Endothelial cell of umbilical vein (primary cell): ENCODE data around the gene MTX1. TPM values are rescaled to one million over a fixed set of nuclear protein-coding genes. Genes with fewer than 3 reads are reported as not detected.

Experiments
- BruUV-seq: library from RNA; stranded (reverse); fragments of 400-500 nt; replicated peaks from 2 replicates; lab custom pipeline; 2021; lab: Mats Ljungman, UMichigan
- CTCF ChIA-PET: fragments of 300-600, 350-600 bp; sonication (Branson Sonifier 250); formaldehyde crosslinking; loops from one replicate; lab custom pipeline; 2021; ENCODE audit warnings: antibody characterized with exemption, inconsistent platforms; lab: Charles Lee
- POLR2A ChIA-PET: fragments of 300-600, 350-600 bp; sonication (Branson Sonifier 250); formaldehyde crosslinking; loops from one replicate; lab custom pipeline; 2021; ENCODE audit warnings: antibody characterized with exemption, inconsistent platforms; lab: Charles Lee
- DNase-seq: peaks from one replicate; pipeline ENCODE4 v3.0.0-alpha.2; 2011; ENCODE audit warnings: low read depth, low spot score
- FAIRE-seq: peaks from 2 replicates; lab custom pipeline; 2011; peaks lifted over from hg19 to GRCh38; lab: Jason Lieb, UNC
- H2AFZ ChIP-seq: 2 replicates; pipeline ENCODE4 v1.6.0; 2012; ENCODE audit warnings: low read depth, low read length, control low read depth, inconsistent platforms
- H3K27ac ChIP-seq: 2 replicates; pipeline ENCODE4 v1.5.1; 2011; ENCODE audit warnings: low read depth, mild to moderate bottlenecking, control low read depth, low read length, moderate library complexity; ENCODE audit not compliant: insufficient read depth
- H3K27me3 ChIP-seq, 2 experiments: 2 replicates each; pipeline versions ENCODE4 v1.6.0 to v1.6.1; 2011; ENCODE audit warnings: low read length in 2 of 2, mixed read lengths in 1 of 2; ENCODE audit not compliant: control insufficient read depth in 2 of 2, insufficient read depth in 2 of 2
- H3K36me3 ChIP-seq, 2 experiments: 2 replicates in 1 of 2; 3 replicates in 1 of 2; pipeline ENCODE4 v1.5.1; 2011; ENCODE audit warnings: low read length in 2 of 2, mild to moderate bottlenecking in 1 of 2, moderate library complexity in 1 of 2; ENCODE audit not compliant: control insufficient read depth in 2 of 2, insufficient read depth in 2 of 2; ENCODE audit errors: extremely low read depth in 1 of 2
- H3K4me1 ChIP-seq: 3 replicates; pipeline ENCODE4 v1.5.1; 2011; ENCODE audit warnings: mild to moderate bottlenecking, low read length; ENCODE audit not compliant: control insufficient read depth, insufficient read depth; ENCODE audit errors: extremely low read depth
- H3K4me2 ChIP-seq: 2 replicates; pipeline ENCODE4 v1.6.1; 2011; ENCODE audit warnings: low read length, control low read depth, mixed read lengths; ENCODE audit not compliant: insufficient read depth
- H3K4me3 ChIP-seq, 3 experiments: fragments of 200-600 bp in 1 of 3; sonication (generic), shearing (Covaris generic) in 1 of 3; replicated peaks in 1 of 3; 2 replicates each; pipeline ENCODE4 v1.5.1; 2011 to 2016; ENCODE audit warnings: control low read depth in 3 of 3, low read length in 3 of 3, mild to moderate bottlenecking in 2 of 3, inconsistent platforms in 1 of 3, low read depth in 1 of 3, moderate library complexity in 1 of 3; ENCODE audit not compliant: insufficient read depth in 1 of 3
- H3K79me2 ChIP-seq: 2 replicates; pipeline ENCODE4 v1.6.0; 2012; ENCODE audit warnings: low read length, inconsistent platforms; ENCODE audit not compliant: control insufficient read depth, insufficient read depth
- H3K9ac ChIP-seq: replicated peaks from 2 replicates; pipeline ENCODE3; 2011; ENCODE audit warnings: low read length, control low read depth; ENCODE audit not compliant: insufficient read depth; ENCODE audit errors: extremely low read depth
- H3K9me1 ChIP-seq: replicated peaks from 3 replicates; pipeline ENCODE4 v1.6.0; 2011; ENCODE audit warnings: mild to moderate bottlenecking, low read length; ENCODE audit not compliant: control insufficient read depth, insufficient read depth; ENCODE audit errors: extremely low read depth
- H3K9me3 ChIP-seq: replicated peaks from 2 replicates; pipeline ENCODE4 v1.5.1; 2012; ENCODE audit warnings: low read length, inconsistent platforms; ENCODE audit not compliant: control insufficient read depth, insufficient read depth
- H4K20me1 ChIP-seq: replicated peaks from 2 replicates; pipeline ENCODE3; 2011; ENCODE audit warnings: mild to moderate bottlenecking, low read length; ENCODE audit not compliant: control insufficient read depth, insufficient read depth; ENCODE audit errors: extremely low read depth
- CTCF ChIP-seq, 2 donors: IDR thresholded peaks; 1 replicate in 1 of 2; 2 replicates in 1 of 2; pipeline ENCODE4 v1.5.1; 2011; ENCODE audit warnings: low read length in 2 of 2, mild to moderate bottlenecking in 2 of 2, moderate library complexity in 2 of 2, control low read depth in 1 of 2, inconsistent platforms in 1 of 2, low read depth in 1 of 2; ENCODE audit not compliant: insufficient read depth in 1 of 2; ENCODE audit errors: extremely low read depth in 1 of 2
- EZH2 ChIP-seq: IDR thresholded peaks from 2 replicates; pipeline ENCODE4 v1.6.1; 2012; ENCODE audit warnings: borderline replicate concordance, low read depth, mild to moderate bottlenecking, moderate library complexity, low read length, inconsistent platforms; ENCODE audit not compliant: severe bottlenecking
- FOS ChIP-seq: IDR thresholded peaks from 2 replicates; pipeline ENCODE4 v1.6.1; 2011; ENCODE audit warnings: mild to moderate bottlenecking, low read length, moderate library complexity, borderline replicate concordance; ENCODE audit not compliant: insufficient read depth
- GATA2 ChIP-seq: IDR thresholded peaks from 2 replicates; pipeline ENCODE4 v1.7.0; 2011; ENCODE audit warnings: low read depth, mild to moderate bottlenecking, moderate library complexity, mixed read lengths, low read length; ENCODE audit not compliant: insufficient read length, insufficient read depth
- JUN ChIP-seq: IDR thresholded peaks from 2 replicates; pipeline ENCODE4 v1.6.1; 2011; ENCODE audit warnings: borderline replicate concordance, low read depth; ENCODE audit not compliant: insufficient read length, insufficient read depth
- MYC ChIP-seq: IDR thresholded peaks from one replicate; pipeline ENCODE4 v1.6.1; 2011; ENCODE audit warnings: mild to moderate bottlenecking, low read depth, low read length
- POLR2A ChIP-seq: IDR thresholded peaks from 2 replicates; pipeline ENCODE4 v1.6.1; 2012; ENCODE audit warnings: low read depth, mild to moderate bottlenecking, control low read depth, low read length
- POLR2AphosphoS5 ChIP-seq: IDR thresholded peaks from 2 replicates; pipeline ENCODE4 v1.6.1; 2012; ENCODE audit warnings: low read depth, mild to moderate bottlenecking, control low read depth, low read length, moderate library complexity; ENCODE audit not compliant: insufficient read depth
- dilution Hi-C: fragments of 300-500 bp; cut with MboI; formaldehyde crosslinking; loops from one replicate; pipeline ENCODE4 v1.15.0; 2019; ENCODE audit warnings: low sequenced_read_pairs; ENCODE audit not compliant: extremely low pct_ligation_motif_present
- intact Hi-C: fragments of 100-400 bp; cut with micrococcal nuclease; formaldehyde crosslinking; loops from one replicate; pipeline ENCODE4 v1.10.0; 2022
- polyA plus RNA-seq, 4 experiments: library from polyadenylated mRNA; depleted of rRNA in 3 of 4; stranded (reverse) in 3 of 4; unstranded in 1 of 4; fragments of >200 nt; gene quantifications; 2 replicates each; pipeline versions ENCODE4 v1.2.1 to v1.2.3, GENCODE V29; 2011 to 2012; ENCODE audit warnings: missing spikeins in 1 of 4
- total RNA-seq: library from RNA; stranded (reverse); gene quantifications from 2 replicates; pipeline ENCODE4 v1.2.3, GENCODE V29; 2021
- TF ChIP-seq, protein P1 (sequence below): IDR thresholded peaks from 2 replicates; pipeline ENCODE4 v1.6.1; 2011; ENCODE audit not compliant: insufficient read depth, insufficient read length

The MTX1 gene
- total and polyA plus RNA-seq, 2 donors (not counting 3 experiments of a cell fraction or from before 2014, with no cell fraction given): 53.0 to 109 TPM

DNA sequence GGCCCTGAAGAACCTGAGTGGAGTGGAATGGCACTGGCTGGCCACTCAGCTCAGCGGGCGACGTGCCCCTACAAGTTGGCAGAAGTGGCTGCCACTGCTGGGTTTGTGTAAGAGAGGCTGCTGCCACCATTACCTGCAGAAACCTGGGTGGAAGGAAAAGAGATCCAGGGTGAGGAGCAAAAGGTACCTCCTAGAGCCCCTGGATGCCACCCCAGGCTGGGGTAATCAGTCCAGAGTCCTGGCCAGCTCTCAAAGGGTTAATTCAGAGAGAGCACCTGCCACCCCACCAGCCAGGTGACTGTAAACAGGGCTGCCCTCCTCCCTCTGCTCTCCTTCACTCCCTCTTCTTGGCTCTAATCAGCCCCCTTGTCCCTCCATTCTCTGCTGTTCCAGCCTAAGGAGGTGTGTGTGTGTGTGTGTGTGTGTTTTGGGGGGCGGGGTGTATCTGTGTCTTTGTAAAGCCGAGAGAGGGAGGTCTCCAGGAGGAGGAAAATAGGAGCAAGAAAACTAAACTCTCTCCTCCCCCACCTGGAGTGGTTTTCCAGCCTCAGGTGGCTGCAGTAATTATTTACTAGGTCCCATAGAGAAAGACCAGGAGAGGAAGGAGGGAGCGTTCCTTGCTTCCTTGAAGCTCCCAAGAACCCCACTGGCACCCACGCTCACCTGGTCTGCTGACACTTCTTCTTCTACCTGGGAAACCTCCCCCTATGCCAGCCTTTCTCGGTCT is 22.3 kb upstream of the MTX1 start:
- Histone ChIP-seq H3K79me2 (no peaks in the 10 kb centered on the region), H3K9me1 (no peaks in the 10 kb centered on the region), H2AFZ (no peak overlapping the region), H3K27ac (no peak overlapping the region), H3K4me3 (no peak overlapping the region), H3K4me1 (no peaks in the 10 kb centered on the region), H3K36me3 (peaks cover 0 to 3% of the 10 kb centered on the region in 2 experiments), H4K20me1 (no peaks in the 10 kb centered on the region), H3K9ac (no peak overlapping the region), H3K4me2 (no peak overlapping the region), H3K27me3 (no peaks in the 10 kb centered on the region), H3K9me3 (no peaks in the 10 kb centered on the region)
- ChIA-PET POLR2A (no interaction called here), CTCF (interaction anchor here (1.0 to 1.7 kb wide), 3 partner anchors 13 to 21 kb away, joined by 3 to 7 read pairs (median 6); partner anchors contain the start of gene KRTCAP2)
- dilution Hi-C loops (no loop called here), intact Hi-C loops (no loop called here)
- no peak for DNase-seq
- TF ChIP-seq JUN (no peak), GATA2 (no peak), CTCF (IDR thresholded peaks at IDR 0.05; ENCODE audit: extremely low read depth in 1 of 2, insufficient read depth in 1 of 2, low read depth in 1 of 2, low read length in 2 of 2) (no peak), POLR2A (no peak), FOS (no peak), MYC (no peak), EZH2 (no peak), POLR2AphosphoS5 (no peak)
- TF ChIP-seq, protein P1, sequence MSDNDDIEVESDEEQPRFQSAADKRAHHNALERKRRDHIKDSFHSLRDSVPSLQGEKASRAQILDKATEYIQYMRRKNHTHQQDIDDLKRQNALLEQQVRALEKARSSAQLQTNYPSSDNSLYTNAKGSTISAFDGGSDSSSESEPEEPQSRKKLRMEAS: no peak
- BruUV-seq: no TSS peak
- no peak for FAIRE-seq
